Fibroblast of mammary gland (primary cell): ENCODE data around the gene CUEDC2.

Experiments
- DNase-seq: peaks from one replicate; pipeline ENCODE4 v3.0.0-alpha.2; 2010; ENCODE audit warnings: low read depth
- H3K4me3 ChIP-seq: 2 replicates; pipeline ENCODE4 v1.5.1; 2011; ENCODE audit warnings: low read depth, mild to moderate bottlenecking, low read length, moderate library complexity; ENCODE audit not compliant: control insufficient read depth
- CTCF ChIP-seq: conservative IDR thresholded peaks from 2 replicates; pipeline ENCODE4 v1.5.1; 2011; ENCODE audit warnings: low read depth, low read length, inconsistent platforms; ENCODE audit not compliant: control insufficient read depth, insufficient read depth

Gene CUEDC2

GRCh38 chr10:102405108-102405571 lies 27.2 kb downstream of the CUEDC2 start:
- no peak overlapping the region for H3K4me3 ChIP-seq
- no peak for TF ChIP-seq CTCF
- no peak for DNase-seq

GRCh38 chr10:102404361-102405107 lies 27.8 kb downstream of the CUEDC2 start:
- DNase-seq, result no peak
- H3K4me3 ChIP-seq, result no peak overlapping the region
- no peak for TF ChIP-seq CTCF

- no peak for TF ChIP-seq CTCF
- DNase-seq, result no peak
- H3K4me3 ChIP-seq, result no peak overlapping the region
Observed at GRCh38 chr10:102403115-102403514, 29.3 kb downstream of the CUEDC2 start.

- TF ChIP-seq CTCF, result no peak
- no peak for DNase-seq
- no peak overlapping the region for H3K4me3 ChIP-seq
Observed at GRCh38 chr10:102402512-102402896, 29.9 kb downstream of the CUEDC2 start.

- DNase-seq, result no peak
- no peak overlapping the region for H3K4me3 ChIP-seq
- no peak for TF ChIP-seq CTCF
Observed at GRCh38 chr10:102401735-102402511, 30.5 kb downstream of the CUEDC2 start.

GRCh38 chr10:102401342-102401654 lies 31.1 kb downstream of the CUEDC2 start:
- no peak for DNase-seq
- no peak overlapping the region for H3K4me3 ChIP-seq

More at GRCh38 chr10:102401342-102401654, 31.1 kb downstream of the CUEDC2 start:
- TF ChIP-seq CTCF, result no peak
